GM19023 (cell line): ENCODE results near the gene ARID3C.
"Not testable (repeated sequence)": the region's sequence is repeated elsewhere in the genome, so short reads cannot be mapped to it uniquely, and the experiment has no call there.

Source experiments
- ATAC-seq: cut with Tn5 transposase; IDR thresholded peaks from one replicate; pipeline ENCODE4 v1.9.1; 2021; ENCODE audit warnings: mild to moderate bottlenecking, moderate library complexity; ENCODE audit not compliant: unreplicated experiment

Gene ARID3C

DNA sequence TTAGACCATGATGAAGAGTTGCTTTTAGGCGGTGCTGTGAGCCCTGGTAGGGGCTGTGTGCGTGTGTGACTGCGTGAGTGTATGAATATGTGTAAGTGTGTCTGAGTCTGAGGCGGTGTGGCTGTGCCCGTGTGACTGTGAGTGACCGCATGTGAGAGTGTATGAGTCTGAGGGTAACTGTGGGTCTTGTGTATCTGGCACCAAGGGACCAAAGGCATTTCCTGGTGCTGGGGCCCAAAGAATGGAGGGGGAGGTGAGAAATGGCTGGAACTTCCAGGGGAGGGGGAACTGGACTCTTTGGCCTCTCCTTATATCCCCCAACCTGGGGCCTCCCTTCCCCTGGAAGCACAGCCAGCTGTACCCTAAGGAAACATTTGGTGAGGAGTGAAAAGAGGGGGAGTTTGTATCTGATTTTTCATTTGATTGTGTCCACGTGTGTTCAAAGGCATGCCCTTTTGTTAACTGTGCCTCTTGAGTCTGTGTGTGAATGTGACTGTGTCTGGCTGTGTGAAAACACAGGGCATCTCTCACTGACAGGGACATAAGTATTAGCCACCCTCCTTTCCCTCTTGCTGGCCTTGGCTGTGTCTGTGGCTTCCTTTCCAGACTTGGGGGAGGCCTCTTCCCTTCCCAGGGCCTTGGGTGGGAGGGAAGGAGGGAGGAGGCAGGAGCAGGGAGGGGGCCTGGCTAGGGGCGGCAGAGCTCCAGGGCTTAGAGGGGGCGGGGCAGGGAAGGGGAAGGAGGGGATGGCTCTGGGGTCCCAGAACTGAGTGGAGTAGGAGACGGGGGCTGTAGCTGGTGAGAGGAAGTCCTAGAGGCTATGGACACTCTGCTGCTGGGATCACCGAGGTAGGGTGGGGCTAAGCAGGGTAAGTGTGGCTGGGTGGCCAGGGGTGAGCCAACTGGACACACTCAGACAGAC, 24.5 kb upstream of the ARID3C start:
- no peak for ATAC-seq

- no peak for ATAC-seq
Measured at GRCh38 chr9:34652602-34653000, 23.7 kb upstream of the ARID3C start.

DNA sequence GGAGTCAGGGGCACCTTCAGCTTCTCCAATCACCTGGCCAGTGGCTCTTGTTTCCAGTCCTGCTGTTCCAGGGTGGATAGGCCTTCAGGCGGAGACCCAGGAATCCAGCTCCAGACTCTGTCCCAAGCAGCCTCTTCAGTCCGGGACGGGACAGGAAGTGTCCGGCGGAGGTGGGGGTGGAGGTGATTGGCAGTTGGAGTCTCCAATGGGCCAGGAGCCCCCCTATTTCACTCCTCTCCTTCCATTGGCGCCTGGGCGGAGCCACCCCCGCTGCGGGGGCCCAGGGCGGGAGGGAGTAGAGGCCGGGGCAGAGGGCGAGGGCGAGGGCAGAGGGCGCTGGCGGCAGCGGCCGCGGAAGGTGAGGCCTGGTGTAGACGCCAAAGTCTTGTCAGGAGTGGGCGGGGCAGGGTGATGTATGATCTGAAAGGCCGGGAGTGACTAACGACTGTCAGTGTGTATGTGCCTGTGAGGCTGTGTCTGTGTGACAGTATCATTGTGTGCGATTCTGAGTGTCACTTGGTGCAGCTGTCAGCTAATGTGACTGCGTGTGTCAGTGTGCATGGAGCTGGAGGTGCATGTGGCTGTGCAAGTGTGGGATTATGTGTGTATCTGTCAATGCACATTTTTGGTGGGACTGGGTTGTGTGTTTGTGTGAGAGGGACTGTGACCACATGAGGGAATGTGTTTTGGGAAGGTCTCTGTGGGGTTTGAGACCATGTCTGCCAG, 23.2 kb upstream of the ARID3C start, which contains the start of gene IL11RA:
IL11RA (plus strand) TSS at position 310 of the 726 bp plus-strand sequence. CDS start 3,033 bp downstream, outside the sequence.
- ATAC-seq, result no peak

DNA sequence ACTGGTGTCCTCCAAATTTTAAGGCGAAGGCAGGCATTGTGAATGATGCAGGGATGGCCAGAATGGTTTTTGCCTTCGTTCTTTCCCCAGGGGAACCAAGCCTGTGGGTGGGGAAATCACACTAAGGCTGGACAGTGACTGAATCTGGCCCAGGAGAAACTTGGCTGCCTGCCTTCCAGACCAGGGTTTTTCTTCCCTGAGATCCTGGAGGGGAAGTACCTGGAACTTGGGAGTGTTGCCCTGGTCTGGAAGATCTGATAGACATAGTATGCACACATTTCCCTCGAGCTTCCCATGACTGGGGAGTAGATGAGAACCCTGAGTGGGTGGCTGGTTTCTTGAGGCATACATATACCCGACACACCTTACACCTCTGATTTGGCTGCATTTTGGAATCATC, 22.5 kb upstream of the ARID3C start:
- ATAC-seq, result no peak

DNA sequence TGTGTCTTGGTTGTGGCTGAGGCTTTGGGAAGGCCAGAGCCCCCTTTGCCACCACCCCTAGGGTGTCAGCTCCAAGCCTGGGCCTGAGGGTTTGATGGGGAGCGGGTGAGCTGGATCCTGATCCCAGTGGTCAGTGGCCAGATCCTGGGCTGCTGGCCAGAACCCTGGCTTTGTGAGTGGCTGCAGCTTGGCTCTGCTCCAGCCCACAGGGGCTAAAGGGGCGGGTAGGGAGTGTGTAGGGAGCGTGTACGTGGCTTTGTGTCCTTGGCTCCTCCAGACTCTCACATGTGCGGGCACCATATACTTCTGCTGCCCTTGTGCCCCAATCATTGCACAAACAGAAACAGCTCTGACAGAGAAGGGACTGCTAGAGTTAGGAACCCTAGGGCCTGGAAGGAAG, 21.9 kb upstream of the ARID3C start:
- no peak for ATAC-seq

DNA sequence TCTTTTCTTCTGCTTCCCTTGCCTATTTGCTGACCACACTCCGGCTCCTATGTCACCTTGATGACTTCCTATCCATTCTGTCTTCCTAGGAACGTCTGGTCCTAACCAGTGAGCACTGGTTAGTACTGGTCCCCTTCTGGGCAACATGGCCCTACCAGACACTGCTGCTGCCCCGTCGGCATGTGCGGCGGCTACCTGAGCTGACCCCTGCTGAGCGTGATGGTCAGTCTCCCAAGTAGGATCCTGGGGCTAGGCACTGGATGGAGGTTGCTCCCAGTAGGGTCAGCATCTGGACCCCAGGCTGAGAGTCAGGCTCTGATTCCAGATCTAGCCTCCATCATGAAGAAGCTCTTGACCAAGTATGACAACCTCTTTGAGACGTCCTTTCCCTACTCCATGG, 19.8 kb upstream of the ARID3C start:
- no peak for ATAC-seq

DNA sequence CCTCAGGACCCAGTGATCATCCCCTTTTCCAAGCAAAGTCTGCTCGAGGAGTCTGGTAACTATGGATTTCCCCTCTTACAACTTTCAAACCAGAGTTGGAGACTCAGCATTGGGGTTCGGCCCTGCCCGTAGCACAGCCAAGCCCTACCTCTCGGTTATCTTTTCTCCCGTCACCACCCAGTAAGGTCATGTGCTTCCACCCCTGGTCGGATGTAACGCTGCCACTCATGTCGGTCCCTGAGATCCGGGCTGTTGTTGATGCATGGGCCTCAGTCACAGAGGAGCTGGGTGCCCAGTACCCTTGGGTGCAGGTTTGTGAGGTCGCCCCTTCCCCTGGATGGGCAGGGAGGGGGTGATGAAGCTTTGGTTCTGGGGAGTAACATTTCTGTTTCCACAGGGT, 18.8 kb upstream of the ARID3C start:
- ATAC-seq, result no peak

GRCh38 chr9:34647084-34647403, 18.2 kb upstream of the ARID3C start:
- ATAC-seq, result no peak

DNA sequence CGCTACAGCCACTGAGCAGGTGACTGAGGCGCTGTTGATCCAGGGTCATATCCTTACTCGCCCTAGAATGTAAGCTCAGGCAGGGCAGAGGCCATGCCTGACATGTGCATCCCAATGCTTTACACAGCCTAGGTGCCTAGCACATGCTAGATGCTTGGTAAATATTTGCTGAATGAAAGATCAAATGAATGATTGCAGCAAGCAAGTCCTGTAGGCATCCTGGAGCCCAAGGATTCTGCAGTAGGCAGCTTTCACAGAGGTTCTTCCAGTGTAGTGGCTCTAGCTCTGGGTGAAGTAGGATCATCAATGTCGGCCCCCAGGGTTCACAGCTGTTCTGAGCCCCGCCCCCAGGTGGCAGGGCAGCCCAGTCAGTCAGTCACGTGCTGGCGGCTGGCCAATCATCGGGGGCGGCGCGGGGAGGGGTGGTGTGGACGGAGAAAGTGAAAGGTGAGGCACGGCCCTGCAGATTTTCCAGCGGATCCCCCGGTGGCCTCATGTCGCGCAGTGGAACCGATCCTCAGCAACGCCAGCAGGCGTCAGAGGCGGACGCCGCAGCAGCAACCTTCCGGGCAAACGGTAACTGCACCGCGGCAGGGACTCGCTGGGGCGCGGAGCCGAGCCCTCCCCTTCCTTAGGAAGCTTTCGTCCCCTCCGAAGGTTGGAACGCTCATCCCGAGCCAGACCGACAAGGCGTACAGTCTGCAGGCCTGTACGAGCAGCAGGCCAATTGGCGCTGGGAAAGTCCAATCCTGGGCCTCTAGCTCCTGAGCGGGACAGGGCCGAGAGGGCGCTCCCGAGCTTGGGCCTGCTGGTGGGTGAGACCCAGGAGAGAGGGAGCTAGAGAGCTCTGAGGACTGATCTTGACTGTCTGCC, 17.6 kb upstream of the ARID3C start, which contains the start of gene GALT:
GALT (plus strand) TSS at position 465 of the 873 bp plus-strand sequence; CDS start at position 495, 30 bp downstream.
- ATAC-seq, result peak; percentile 89

DNA sequence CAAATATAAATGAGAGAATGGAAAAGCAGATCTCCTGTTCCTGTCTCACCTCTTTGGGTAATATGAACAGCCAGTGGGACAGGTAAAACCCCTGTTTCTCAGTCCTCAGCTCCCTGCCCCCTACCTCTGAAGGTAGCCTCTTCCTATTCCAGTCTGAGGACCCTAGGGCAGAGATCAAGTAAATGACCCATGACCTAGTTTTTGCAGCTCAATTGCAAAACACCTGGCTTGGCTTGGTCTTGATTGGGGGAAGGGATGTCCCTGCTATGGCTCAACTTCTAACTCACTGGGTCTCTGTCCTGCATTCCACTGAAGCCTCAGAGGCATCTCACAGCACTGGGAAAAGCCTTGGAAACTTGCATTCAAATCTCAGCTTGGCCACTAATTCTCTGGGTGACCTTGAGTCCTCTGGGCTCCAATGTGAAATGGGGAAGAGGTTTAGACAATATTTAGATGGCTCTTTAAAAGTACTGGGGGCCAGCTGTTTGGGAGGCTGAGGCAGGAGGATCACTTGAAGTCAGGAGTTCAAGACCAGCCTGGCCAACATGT, 16.0 kb upstream of the ARID3C start:
- ATAC-seq, result no peak

DNA sequence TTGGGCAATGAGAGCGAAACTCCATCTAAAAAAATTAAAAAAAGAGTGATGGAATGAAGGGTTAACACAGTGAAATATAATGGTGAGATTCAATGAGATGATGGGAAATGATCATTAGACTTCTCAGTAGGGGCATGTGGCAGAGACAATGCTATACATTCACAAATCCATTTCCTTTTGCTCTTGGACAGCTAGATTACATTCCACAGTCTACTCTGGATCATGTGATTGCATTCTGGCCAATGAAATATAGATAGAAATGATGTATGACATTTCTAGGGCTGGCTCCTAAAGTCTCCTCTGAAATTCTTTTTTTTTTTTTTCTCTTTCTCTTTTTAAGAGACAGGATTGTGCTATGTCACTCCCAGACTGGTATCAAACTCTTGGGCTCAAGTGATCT, 13.8 kb upstream of the ARID3C start:
- no peak for ATAC-seq

- not testable (repeated sequence) for ATAC-seq
Measured at GRCh38 chr9:34639322-34639721, 10.5 kb upstream of the ARID3C start.

- ATAC-seq, result no peak
Measured at GRCh38 chr9:34638138-34638445, 9.2 kb upstream of the ARID3C start.

DNA sequence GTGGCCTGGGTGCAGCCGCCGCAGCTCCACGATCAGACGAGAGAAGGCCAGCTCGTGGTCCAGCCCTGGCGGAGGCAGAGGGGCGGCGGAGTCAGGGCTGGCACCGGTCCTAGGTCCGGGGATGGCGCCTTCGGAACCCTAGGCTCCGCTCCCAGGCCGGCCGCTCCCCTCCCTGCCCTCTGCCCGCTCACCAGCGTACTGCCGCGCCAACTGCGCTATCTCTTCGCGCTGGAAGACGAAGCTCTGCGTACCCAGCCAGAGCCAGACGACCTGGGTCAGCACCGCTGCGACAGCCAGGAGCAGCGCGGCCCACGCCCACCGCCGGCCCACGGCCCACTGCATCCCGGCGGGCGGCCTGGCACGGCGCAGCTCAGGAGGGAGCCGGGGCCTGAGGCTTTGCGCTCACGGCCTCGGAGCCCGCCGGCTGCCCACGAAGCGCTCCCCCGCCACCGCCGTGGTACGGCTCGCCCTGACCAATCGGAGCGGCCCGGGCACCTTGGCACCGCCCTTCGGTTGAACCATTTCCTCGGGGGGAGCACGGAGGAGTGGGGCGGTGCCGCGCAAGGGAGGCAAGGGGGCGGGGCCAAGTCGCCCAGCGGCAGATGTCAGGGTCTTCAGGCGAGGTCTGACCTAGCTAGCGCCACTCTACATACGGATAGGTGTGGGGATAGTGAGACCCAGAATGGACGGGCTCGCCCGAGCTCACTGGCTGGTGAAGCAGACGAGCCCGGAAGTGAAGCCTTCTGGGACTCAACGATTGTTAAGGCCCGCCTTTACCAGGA, 8.7 kb upstream of the ARID3C start, which contains the start of gene SIGMAR1:
SIGMAR1 (minus strand) TSS at position 432 of the 782 bp plus-strand sequence; CDS start at position 342, 90 bp downstream.
- ATAC-seq, result peak; percentile 87

GRCh38 chr9:34636791-34637355, 8.0 kb upstream of the ARID3C start:
- ATAC-seq, result no peak

DNA sequence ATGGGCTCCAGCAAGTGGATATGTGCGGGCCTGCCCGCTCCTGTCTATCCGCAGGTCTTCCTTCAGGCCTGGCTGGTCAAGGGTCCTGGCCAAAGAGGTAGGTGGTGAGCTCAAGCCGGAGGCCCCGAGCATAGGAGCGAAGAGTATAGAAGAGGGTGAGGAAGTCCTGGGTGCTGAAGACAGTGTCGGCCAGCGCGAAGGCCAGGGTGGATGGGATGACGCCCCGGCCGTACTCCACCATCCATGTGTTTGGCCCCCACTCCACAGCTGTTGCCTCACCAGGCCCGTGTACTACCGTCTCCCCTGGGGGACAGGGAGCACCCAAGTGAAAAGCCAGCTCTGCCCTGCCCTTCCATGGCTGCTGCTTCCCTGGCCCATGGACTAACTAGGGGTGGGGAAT, 6.7 kb upstream of the ARID3C start:
- no peak for ATAC-seq

DNA sequence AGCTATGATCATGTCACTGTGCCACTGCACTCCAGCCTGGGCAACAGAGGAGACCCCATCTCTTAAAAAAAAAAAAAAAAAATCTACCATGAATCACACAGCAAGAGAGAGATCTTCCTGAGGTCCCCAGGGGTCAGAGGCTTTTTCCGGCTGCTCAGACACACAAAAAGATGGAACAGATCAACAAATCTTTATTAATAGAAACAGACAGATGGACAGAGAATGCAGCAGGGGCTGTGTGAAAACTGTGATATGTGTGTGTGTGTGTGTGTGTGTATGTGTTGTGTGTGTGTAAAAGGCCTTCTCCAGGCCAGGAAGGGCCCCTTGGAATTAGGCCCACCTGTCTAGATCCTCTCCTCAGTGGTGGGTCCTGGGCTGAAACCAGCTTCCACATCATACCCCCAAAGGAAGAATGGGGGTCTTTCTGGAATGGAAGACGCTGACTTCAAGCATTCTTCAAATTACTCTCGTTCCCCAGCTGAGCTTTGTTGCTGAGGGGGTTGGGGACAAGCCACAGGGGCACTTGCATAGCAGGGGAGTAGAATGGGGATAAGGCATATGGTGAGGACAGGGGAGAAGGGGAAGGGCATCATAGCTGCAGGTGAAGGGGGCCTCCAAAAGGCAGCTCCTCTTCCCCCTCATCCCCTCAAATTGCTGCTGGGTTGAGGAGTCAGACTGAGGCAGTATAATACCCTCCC, 5.8 kb upstream of the ARID3C start:
- no peak for ATAC-seq

DNA sequence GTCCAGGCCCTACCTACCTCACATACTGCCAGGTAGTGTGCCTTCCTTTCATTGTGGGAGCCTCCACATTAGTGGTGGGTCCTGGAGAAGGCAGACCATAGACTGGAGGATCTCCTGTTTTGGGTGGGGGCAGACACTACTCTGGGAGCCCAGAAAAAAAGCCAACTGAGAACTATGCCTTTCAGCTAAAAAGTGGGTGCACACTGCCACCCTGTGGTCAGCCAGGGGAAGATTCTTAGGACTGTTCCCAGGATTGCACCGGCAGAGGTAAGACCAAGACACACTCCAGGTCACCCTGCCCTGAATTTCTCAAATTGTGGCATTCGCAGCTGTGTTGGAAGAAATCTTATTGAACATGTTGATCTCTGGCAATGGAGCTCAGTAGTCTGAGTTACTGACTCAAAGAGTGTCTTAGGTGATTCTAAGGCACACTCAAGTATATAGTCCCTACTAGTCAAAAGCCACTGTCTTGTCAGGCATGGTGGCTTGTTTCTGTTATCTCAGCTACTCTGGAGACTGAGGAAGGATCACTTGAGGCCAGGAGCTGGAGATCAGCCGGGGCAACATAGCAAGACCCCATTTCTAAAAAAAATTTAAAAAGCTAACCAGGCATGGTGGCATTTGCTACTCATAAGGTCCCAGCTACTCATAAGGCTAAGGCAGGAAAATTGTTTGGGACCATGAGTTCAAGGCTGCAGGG, 5.1 kb upstream of the ARID3C start:
- no peak for ATAC-seq
